Measurements from ENCODE around the gene ERI3.

The ERI3 gene

GRCh38 chr1:44348061-44348485 lies 7.0 kb downstream of the ERI3 start:
- no peak for DNase-seq

- no peak for DNase-seq
These were observed 7.8 kb downstream of the ERI3 start for GRCh38 chr1:44347280-44347679.

- DNase-seq: no peak
These were observed 8.2 kb downstream of the ERI3 start for GRCh38 chr1:44346878-44347277.

GRCh38 chr1:44346184-44346583 lies 8.9 kb downstream of the ERI3 start:
- no peak for DNase-seq

- DNase-seq: no peak
These were observed 9.8 kb downstream of the ERI3 start for GRCh38 chr1:44345187-44345775.

GRCh38 chr1:44339731-44340130 lies 15.3 kb downstream of the ERI3 start:
- DNase-seq: no peak

GRCh38 chr1:44338136-44338535 lies 16.9 kb downstream of the ERI3 start:
- no peak for DNase-seq

GRCh38 chr1:44336668-44337067 lies 18.4 kb downstream of the ERI3 start:
- no peak for DNase-seq

- DNase-seq: no peak
These were observed 20.1 kb downstream of the ERI3 start for GRCh38 chr1:44334968-44335367.

- no peak for DNase-seq
These were observed 21.7 kb downstream of the ERI3 start for GRCh38 chr1:44333376-44333775.

- DNase-seq: no peak
These were observed 22.6 kb downstream of the ERI3 start for GRCh38 chr1:44332505-44332904.

GRCh38 chr1:44330935-44331334 lies 24.1 kb downstream of the ERI3 start:
- DNase-seq: no peak

- DNase-seq: no peak
These were observed 26.2 kb downstream of the ERI3 start for GRCh38 chr1:44328671-44329416.

GRCh38 chr1:44327679-44328491 lies 27.2 kb downstream of the ERI3 start:
- peak; percentile 70 for DNase-seq

- no peak for DNase-seq
These were observed 28.1 kb downstream of the ERI3 start for GRCh38 chr1:44326821-44327465.

GRCh38 chr1:44326024-44326701 lies 28.9 kb downstream of the ERI3 start:
- DNase-seq: no peak

- DNase-seq: no peak
These were observed 31.1 kb downstream of the ERI3 start for GRCh38 chr1:44323947-44324346.

GRCh38 chr1:44322367-44322766 lies 32.7 kb downstream of the ERI3 start:
- no peak for DNase-seq

GRCh38 chr1:44321466-44321865 lies 33.6 kb downstream of the ERI3 start:
- no peak for DNase-seq

- peak; percentile 42 for DNase-seq
These were observed 36.7 kb downstream of the ERI3 start for GRCh38 chr1:44318097-44319088.

GRCh38 chr1:44316231-44316759 lies 38.8 kb downstream of the ERI3 start:
- DNase-seq: no peak
